ENCODE data around the gene C1orf210.

The C1orf210 gene

GRCh38 chr1:43232074-43232473, 53.3 kb downstream of the C1orf210 start:
- no peak overlapping the region for H3K27ac Mint-ChIP-seq
- DNase-seq, result no peak
- peaks cover 31% of the 10 kb centered on the region for H3K27me3 Mint-ChIP-seq

More at GRCh38 chr1:43232074-43232473, 53.3 kb downstream of the C1orf210 start:
- Mint-ChIP-seq H3K9me3 (no peaks in the 10 kb centered on the region), H3K4me1 (no peaks in the 10 kb centered on the region), H3K4me3 (no peak overlapping the region), H3K36me3 (no peaks in the 10 kb centered on the region)
- CTCF ChIA-PET, result interaction anchor here (1.3 to 1.5 kb wide), 2 partner anchors 183 to 234 kb away, joined by 4 to 9 read pairs; no protein-coding TSS in a partner anchor
